ENCODE results near the gene PPP2R3A.
A peak's percentile ranks its signal among the peaks of the same experiment; 100 is the strongest.
"Not testable (repeated sequence)": the region's sequence is repeated elsewhere in the genome, so short reads cannot be mapped to it uniquely, and the experiment has no call there.

PPP2R3A gene

DNA sequence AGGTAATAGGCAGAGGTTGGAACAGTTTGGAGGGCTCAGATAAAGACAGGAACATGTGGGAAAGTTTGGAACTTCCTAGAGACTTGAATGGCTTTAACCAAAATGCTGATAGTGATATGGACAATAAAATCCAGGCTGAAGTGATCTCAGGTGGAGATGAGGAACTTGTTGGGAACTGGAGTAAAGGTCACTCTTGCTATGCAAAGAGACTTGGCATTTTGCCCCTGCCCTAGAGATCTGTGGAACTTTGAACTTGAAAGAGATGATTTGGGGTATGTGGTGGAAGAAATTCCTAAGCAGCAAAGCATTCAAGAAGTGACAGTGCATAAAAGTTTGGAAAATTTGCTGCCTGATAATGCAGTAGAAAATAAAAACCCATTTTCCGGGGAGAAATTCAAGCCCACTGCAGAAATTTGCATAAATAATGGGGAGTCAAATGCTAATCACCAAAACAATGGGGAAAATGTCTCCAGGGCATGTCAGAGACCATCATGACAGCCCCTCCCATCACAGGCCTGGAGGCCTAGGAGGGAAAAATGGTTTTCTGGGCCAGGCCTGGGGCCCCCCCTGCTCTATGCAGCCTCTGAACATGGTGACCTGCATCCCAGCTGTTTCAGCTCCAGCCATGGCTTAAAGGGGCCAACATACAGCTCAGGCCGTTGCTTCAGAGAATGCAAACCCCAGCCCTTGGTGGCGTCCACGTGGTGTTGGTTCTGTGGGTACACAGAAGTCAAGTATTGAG, 118.3 kb downstream of the PPP2R3A start:
- WGBS, 2 donors (ENCODE audit: extremely low coverage in 2 of 2, insufficient read length in 2 of 2, insufficient replicate concordance in 1 of 2): no CpG with 5 or more reads among the region's 4 CpGs
- DNase-seq (ENCODE audit: low spot score); H3K9ac ChIP-seq (ENCODE audit: low read depth, low read length, poor library complexity); H2BK12ac ChIP-seq (ENCODE audit: low read length); H3K23ac ChIP-seq (ENCODE audit: low read depth, low read length, poor library complexity); H2BK15ac ChIP-seq (ENCODE audit: low read length); H3K4me1 ChIP-seq (ENCODE audit: control insufficient read depth in 2 of 2, insufficient read depth in 1 of 2, low read depth in 1 of 2, low read length in 2 of 2); H2AFZ ChIP-seq (ENCODE audit: low read length); H3K27ac ChIP-seq (replicated peaks; ENCODE audit: low read length); H3K79me1 ChIP-seq (ENCODE audit: low read depth, low read length); H4K8ac ChIP-seq (ENCODE audit: low read depth, low read length); H3K4ac ChIP-seq (ENCODE audit: low read length); H3K14ac ChIP-seq (ENCODE audit: low read length); H3K4me2 ChIP-seq (ENCODE audit: insufficient read depth, low read length, poor library complexity, severe bottlenecking); H3K18ac ChIP-seq (ENCODE audit: low read length); H2BK5ac ChIP-seq (ENCODE audit: low read length); H2AK5ac ChIP-seq (ENCODE audit: low read depth, low read length); H2BK120ac ChIP-seq (ENCODE audit: low read depth, low read length); H4K91ac ChIP-seq (ENCODE audit: low read depth, low read length, poor library complexity); H3K27me3 ChIP-seq (ENCODE audit: control insufficient read depth in 3 of 3, insufficient read depth in 3 of 3, low read depth in 1 of 3, low read length in 3 of 3); H3K4me3 ChIP-seq (ENCODE audit: low read length in 2 of 2): not testable (repeated sequence)
- Histone ChIP-seq H3K36me3 (replicated peaks in 1 of 2; ENCODE audit: control insufficient read depth in 2 of 2, insufficient read depth in 2 of 2, low read length in 2 of 2) (peaks cover 16 to 24% of the 10 kb centered on the region in 2 donors), H3K9me3 (replicated peaks in 1 of 2; ENCODE audit: control insufficient read depth in 2 of 2, insufficient read depth in 1 of 2, low read depth in 1 of 2, low read length in 2 of 2) (peaks cover 7 to 19% of the 10 kb centered on the region in 2 donors)

DNA sequence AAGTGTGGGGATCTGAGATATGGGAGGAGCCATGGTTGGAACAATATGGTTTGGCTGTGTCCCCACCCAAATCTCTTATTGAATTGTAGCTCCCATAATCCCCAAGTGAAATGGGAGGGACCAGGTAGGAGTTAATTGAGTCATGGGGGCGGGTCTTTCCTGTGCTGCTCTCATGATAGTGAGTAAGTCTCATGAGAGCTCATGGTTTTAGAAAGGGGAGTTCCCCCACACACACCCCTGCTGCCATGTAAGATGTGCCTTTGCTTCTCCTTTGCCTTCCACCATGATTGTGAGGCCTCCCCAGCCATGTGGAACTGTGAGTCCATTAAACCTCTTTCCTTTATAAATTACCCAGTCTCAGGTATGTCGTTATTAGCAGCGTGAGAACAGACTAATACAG, 119.5 kb downstream of the PPP2R3A start:
- H3K4me1 ChIP-seq (ENCODE audit: control insufficient read depth in 2 of 2, insufficient read depth in 1 of 2, low read depth in 1 of 2, low read length in 2 of 2); H3K18ac ChIP-seq (ENCODE audit: low read length); H2BK12ac ChIP-seq (ENCODE audit: low read length); H2AFZ ChIP-seq (ENCODE audit: low read length); H3K4me2 ChIP-seq (ENCODE audit: insufficient read depth, low read length, poor library complexity, severe bottlenecking); H3K9ac ChIP-seq (ENCODE audit: low read depth, low read length, poor library complexity); H3K4me3 ChIP-seq (ENCODE audit: low read length in 2 of 2); H3K79me1 ChIP-seq (ENCODE audit: low read depth, low read length); H3K27ac ChIP-seq (replicated peaks; ENCODE audit: low read length); H3K27me3 ChIP-seq (ENCODE audit: control insufficient read depth in 3 of 3, insufficient read depth in 3 of 3, low read depth in 1 of 3, low read length in 3 of 3); H2BK5ac ChIP-seq (ENCODE audit: low read length); H3K14ac ChIP-seq (ENCODE audit: low read length); H2BK120ac ChIP-seq (ENCODE audit: low read depth, low read length); H3K23ac ChIP-seq (ENCODE audit: low read depth, low read length, poor library complexity); DNase-seq (ENCODE audit: low spot score); H2BK15ac ChIP-seq (ENCODE audit: low read length); H2AK5ac ChIP-seq (ENCODE audit: low read depth, low read length); H3K4ac ChIP-seq (ENCODE audit: low read length); H4K91ac ChIP-seq (ENCODE audit: low read depth, low read length, poor library complexity); H4K8ac ChIP-seq (ENCODE audit: low read depth, low read length): not testable (repeated sequence)
- peaks cover 16 to 24% of the 10 kb centered on the region in 2 donors for H3K36me3 ChIP-seq (replicated peaks in 1 of 2; ENCODE audit: control insufficient read depth in 2 of 2, insufficient read depth in 2 of 2, low read length in 2 of 2)
- WGBS, 2 donors (ENCODE audit: extremely low coverage in 2 of 2, insufficient read length in 2 of 2, insufficient replicate concordance in 1 of 2): no CpG with 5 or more reads among the region's 3 CpGs
- peaks cover 7 to 19% of the 10 kb centered on the region in 2 donors for H3K9me3 ChIP-seq (replicated peaks in 1 of 2; ENCODE audit: control insufficient read depth in 2 of 2, insufficient read depth in 1 of 2, low read depth in 1 of 2, low read length in 2 of 2)

DNA sequence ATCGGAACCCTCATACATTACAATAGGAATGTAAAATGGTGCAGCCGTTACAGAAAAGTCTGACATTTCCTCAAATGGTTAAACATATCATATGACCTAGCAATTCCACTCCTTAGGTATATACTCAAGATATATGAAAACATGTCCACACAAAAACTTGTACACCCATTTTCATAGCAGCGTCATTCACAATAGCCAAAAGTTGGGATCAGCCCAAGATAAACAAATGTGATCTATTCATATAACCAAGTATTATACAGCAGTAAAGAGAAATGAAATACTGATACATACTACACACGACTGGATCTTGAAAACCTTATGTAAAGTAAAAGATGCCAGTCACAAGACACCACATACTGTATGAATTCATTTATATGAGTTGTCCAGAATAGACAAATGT, 128.2 kb downstream of the PPP2R3A start:
- WGBS, 2 donors (ENCODE audit: extremely low coverage in 2 of 2, insufficient read length in 2 of 2, insufficient replicate concordance in 1 of 2): no CpG with 5 or more reads among the region's 4 CpGs
- H3K79me1 ChIP-seq (ENCODE audit: low read depth, low read length): no peaks in the 10 kb centered on the region
- H3K27ac ChIP-seq (replicated peaks; ENCODE audit: low read length): no peak overlapping the region
- no peak overlapping the region for H3K4me3 ChIP-seq (ENCODE audit: low read length in 2 of 2)
- H4K8ac ChIP-seq (ENCODE audit: low read depth, low read length): no peak overlapping the region
- H3K9ac ChIP-seq (ENCODE audit: low read depth, low read length, poor library complexity): no peak overlapping the region
- peaks cover 0 to 2% (median 0%) of the 10 kb centered on the region in 3 experiments for H3K27me3 ChIP-seq (ENCODE audit: control insufficient read depth in 3 of 3, insufficient read depth in 3 of 3, low read depth in 1 of 3, low read length in 3 of 3)
- no peak overlapping the region for H3K23ac ChIP-seq (ENCODE audit: low read depth, low read length, poor library complexity)
- no peak overlapping the region for H2AFZ ChIP-seq (ENCODE audit: low read length)
- no peak overlapping the region for H3K18ac ChIP-seq (ENCODE audit: low read length)
- DNase-seq (ENCODE audit: low spot score): no peak
- no peak overlapping the region for H4K91ac ChIP-seq (ENCODE audit: low read depth, low read length, poor library complexity)
- no peaks in the 10 kb centered on the region for H3K9me3 ChIP-seq (replicated peaks in 1 of 2; ENCODE audit: control insufficient read depth in 2 of 2, insufficient read depth in 1 of 2, low read depth in 1 of 2, low read length in 2 of 2)
- H2AK5ac ChIP-seq (ENCODE audit: low read depth, low read length): no peak overlapping the region
- H2BK5ac ChIP-seq (ENCODE audit: low read length): no peak overlapping the region
- H3K36me3 ChIP-seq (replicated peaks in 1 of 2; ENCODE audit: control insufficient read depth in 2 of 2, insufficient read depth in 2 of 2, low read length in 2 of 2): peaks cover 7 to 10% of the 10 kb centered on the region in 2 donors
- no peak overlapping the region for H2BK120ac ChIP-seq (ENCODE audit: low read depth, low read length)
- H3K4ac ChIP-seq (ENCODE audit: low read length): no peak overlapping the region
- H3K14ac ChIP-seq (ENCODE audit: low read length): no peak overlapping the region
- H3K4me1 ChIP-seq (ENCODE audit: control insufficient read depth in 2 of 2, insufficient read depth in 1 of 2, low read depth in 1 of 2, low read length in 2 of 2): no peaks in the 10 kb centered on the region
- H2BK15ac ChIP-seq (ENCODE audit: low read length): no peak overlapping the region
- no peak overlapping the region for H2BK12ac ChIP-seq (ENCODE audit: low read length)
- no peak overlapping the region for H3K4me2 ChIP-seq (ENCODE audit: insufficient read depth, low read length, poor library complexity, severe bottlenecking)

DNA sequence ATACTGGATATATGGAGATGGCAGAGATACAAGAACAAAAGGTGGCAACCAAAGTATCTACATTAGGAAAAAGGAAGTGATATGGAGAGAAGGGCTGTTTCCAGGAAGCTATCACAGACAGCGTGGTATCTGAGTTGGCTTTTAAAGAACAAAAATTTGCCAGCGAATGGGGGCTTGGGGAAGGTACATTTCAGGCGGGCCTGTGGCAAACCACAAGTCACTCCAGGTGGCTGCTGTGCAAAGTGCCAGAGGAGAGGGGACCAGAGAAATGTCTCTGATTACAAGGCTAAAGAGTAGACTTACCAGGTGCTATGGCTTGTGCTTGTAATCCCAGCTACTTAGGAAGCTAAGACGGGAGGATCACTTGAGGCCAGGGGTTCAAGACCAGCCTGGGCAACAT, 139.5 kb downstream of the PPP2R3A start:
- Histone ChIP-seq H3K79me1 (ENCODE audit: low read depth, low read length) (no peaks in the 10 kb centered on the region), H3K23ac (ENCODE audit: low read depth, low read length, poor library complexity) (no peak overlapping the region), H2BK5ac (ENCODE audit: low read length) (no peak overlapping the region), H3K9me3 (replicated peaks in 1 of 2; ENCODE audit: control insufficient read depth in 2 of 2, insufficient read depth in 1 of 2, low read depth in 1 of 2, low read length in 2 of 2) (no peaks in the 10 kb centered on the region), H3K14ac (ENCODE audit: low read length) (no peak overlapping the region), H2BK120ac (ENCODE audit: low read depth, low read length) (no peak overlapping the region), H3K27me3 (ENCODE audit: control insufficient read depth in 3 of 3, insufficient read depth in 3 of 3, low read depth in 1 of 3, low read length in 3 of 3) (peaks cover 0 to 2% (median 0%) of the 10 kb centered on the region in 3 experiments), H2AFZ (ENCODE audit: low read length) (no peak overlapping the region), H3K27ac (replicated peaks; ENCODE audit: low read length) (no peak overlapping the region), H3K4me2 (ENCODE audit: insufficient read depth, low read length, poor library complexity, severe bottlenecking) (peak overlapping the region; percentile 2), H3K18ac (ENCODE audit: low read length) (no peak overlapping the region), H4K91ac (ENCODE audit: low read depth, low read length, poor library complexity) (no peak overlapping the region), H3K9ac (ENCODE audit: low read depth, low read length, poor library complexity) (no peak overlapping the region), H3K36me3 (replicated peaks in 1 of 2; ENCODE audit: control insufficient read depth in 2 of 2, insufficient read depth in 2 of 2, low read length in 2 of 2) (peaks cover 3 to 27% of the 10 kb centered on the region in 2 donors), H3K4me1 (ENCODE audit: control insufficient read depth in 2 of 2, insufficient read depth in 1 of 2, low read depth in 1 of 2, low read length in 2 of 2) (no peaks in the 10 kb centered on the region), H3K4me3 (ENCODE audit: low read length in 2 of 2) (no peak overlapping the region), H2BK12ac (ENCODE audit: low read length) (no peak overlapping the region), H3K4ac (ENCODE audit: low read length) (no peak overlapping the region), H2BK15ac (ENCODE audit: low read length) (no peak overlapping the region), H4K8ac (ENCODE audit: low read depth, low read length) (no peak overlapping the region), H2AK5ac (ENCODE audit: low read depth, low read length) (no peak overlapping the region)
- WGBS, 2 donors (ENCODE audit: extremely low coverage in 2 of 2, insufficient read length in 2 of 2, insufficient replicate concordance in 1 of 2): no CpG with 5 or more reads among the region's 4 CpGs
- no peak for DNase-seq (ENCODE audit: low spot score)

Measured in neuronal stem cell (in vitro differentiated cells).